Activated naive CD8-positive, alpha-beta T cell treated with anti-CD3 and anti-CD28 coated beads, Interleukin-2, amount 50 U/mL, for 24 hours (primary cell): Measurements from ENCODE around the gene DLG2.
"Not testable (repeated sequence)": the region's sequence is repeated elsewhere in the genome, so short reads cannot be mapped to it uniquely, and the experiment has no call there.

Experiments used
- ATAC-seq: fragments of 150-1000 bp; cut with Tn5 transposase; one replicate; pipeline ENCODE4 v1.10.0; 2021
- DNase-seq: peaks from one replicate; pipeline ENCODE4 v3.0.0; 2021
- H3K27ac Mint-ChIP-seq: one replicate; pipeline ENCODE4 v1.8.0; 2021; ENCODE audit warnings: mild to moderate bottlenecking, mixed read lengths
- H3K27me3 Mint-ChIP-seq: one replicate; pipeline ENCODE4 v1.8.0; 2021; ENCODE audit warnings: mixed read lengths
- H3K36me3 Mint-ChIP-seq: one replicate; pipeline ENCODE4 v1.8.0; 2021; ENCODE audit warnings: low read depth, mixed read lengths
- H3K4me1 Mint-ChIP-seq: one replicate; pipeline ENCODE4 v1.8.0; 2021; ENCODE audit warnings: mixed read lengths
- H3K4me3 Mint-ChIP-seq: one replicate; pipeline ENCODE4 v1.8.0; 2021; ENCODE audit warnings: mild to moderate bottlenecking, moderate library complexity, mixed read lengths
- H3K9me3 Mint-ChIP-seq: one replicate; pipeline ENCODE4 v1.8.0; 2021; ENCODE audit warnings: mixed read lengths

DLG2 gene

DNA sequence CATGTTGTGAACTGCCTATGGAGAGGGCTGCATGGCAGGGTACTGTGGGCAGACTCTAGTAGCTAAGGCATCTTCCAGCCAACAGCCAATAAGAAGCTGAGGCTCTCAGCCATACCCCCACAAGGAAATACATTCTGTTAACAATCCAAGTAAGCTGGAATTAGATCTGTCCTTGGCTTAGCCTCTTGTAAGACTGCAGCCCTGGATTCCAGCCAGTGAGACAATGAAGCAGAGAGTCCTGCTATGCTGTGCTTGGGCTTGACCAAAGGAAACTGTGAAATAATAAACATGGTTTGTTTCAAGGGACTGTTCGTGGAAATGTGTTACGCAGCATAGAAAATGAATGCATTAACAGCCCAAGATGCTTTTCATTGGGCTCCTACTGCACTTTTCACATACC is 1243.6 kb downstream of the DLG2 start:
- no peaks in the 10 kb centered on the region for H3K4me1 Mint-ChIP-seq
- H3K9me3 Mint-ChIP-seq = no peaks in the 10 kb centered on the region
- no peaks in the 10 kb centered on the region for H3K27me3 Mint-ChIP-seq
- no peak overlapping the region for H3K4me3 Mint-ChIP-seq
- H3K36me3 Mint-ChIP-seq = no peaks in the 10 kb centered on the region
- DNase-seq = no peak
- no peak for ATAC-seq
- H3K27ac Mint-ChIP-seq = no peak overlapping the region

DNA sequence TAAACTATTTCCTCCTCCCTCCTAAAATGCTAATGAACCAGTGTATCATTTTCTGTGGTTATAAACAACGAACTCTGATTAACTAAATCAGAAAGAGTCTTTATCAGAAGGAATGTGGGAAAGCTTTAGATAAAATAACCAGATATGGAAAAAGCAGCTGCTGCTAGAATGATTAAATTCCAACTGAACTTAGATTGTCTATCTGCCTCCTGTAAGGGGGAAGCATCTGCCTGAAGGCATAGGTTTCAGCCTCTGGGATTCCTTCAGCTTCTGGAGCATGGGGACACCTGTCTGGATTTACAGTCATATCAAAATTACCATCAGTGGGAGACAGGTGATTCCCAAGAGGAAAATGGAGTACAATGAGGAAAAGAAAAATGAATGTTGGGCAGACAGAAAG is 1245.5 kb downstream of the DLG2 start:
- Mint-ChIP-seq H3K9me3 (no peaks in the 10 kb centered on the region), H3K4me1 (no peaks in the 10 kb centered on the region), H3K36me3 (no peaks in the 10 kb centered on the region), H3K27me3 (no peaks in the 10 kb centered on the region), H3K4me3 (no peak overlapping the region), H3K27ac (no peak overlapping the region)
- ATAC-seq (no peak), DNase-seq (no peak)

- ATAC-seq (no peak), DNase-seq (no peak)
- no peaks in the 10 kb centered on the region for H3K27me3 Mint-ChIP-seq
- H3K36me3 Mint-ChIP-seq = no peaks in the 10 kb centered on the region
- peaks cover 9% of the 10 kb centered on the region for H3K9me3 Mint-ChIP-seq
- H3K27ac Mint-ChIP-seq = no peak overlapping the region
- H3K4me1 Mint-ChIP-seq = no peaks in the 10 kb centered on the region
- no peak overlapping the region for H3K4me3 Mint-ChIP-seq
Observed at GRCh38 chr11:84372381-84372950, 1254.7 kb downstream of the DLG2 start.

DNA sequence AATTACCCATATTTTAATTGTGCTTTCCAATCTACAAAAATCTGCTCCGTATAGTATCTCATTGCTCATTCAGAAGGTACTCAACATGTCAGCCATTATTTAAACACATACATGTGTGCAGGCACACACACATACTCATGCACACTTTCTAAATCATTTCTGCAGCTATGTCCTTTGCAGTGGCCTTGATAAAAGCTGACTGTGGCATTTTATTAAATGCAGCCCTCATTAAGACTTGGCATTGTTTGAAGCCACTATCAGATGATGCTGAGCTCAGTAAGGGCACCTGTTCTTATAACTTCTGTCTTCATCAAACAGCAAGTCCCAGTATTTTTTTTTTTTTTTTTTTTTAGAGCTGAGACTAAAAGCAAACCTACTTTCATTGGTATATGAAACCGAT is 1269.1 kb downstream of the DLG2 start:
- no peak for ATAC-seq
- Mint-ChIP-seq H3K4me1 (no peaks in the 10 kb centered on the region), H3K27me3 (no peaks in the 10 kb centered on the region), H3K36me3 (no peaks in the 10 kb centered on the region), H3K27ac (no peak overlapping the region), H3K9me3 (peaks cover 7% of the 10 kb centered on the region), H3K4me3 (no peak overlapping the region)
- DNase-seq = no peak

- ATAC-seq = no peak
- Mint-ChIP-seq H3K27me3 (no peaks in the 10 kb centered on the region), H3K4me1 (no peaks in the 10 kb centered on the region), H3K27ac (no peak overlapping the region), H3K9me3 (peaks cover 7% of the 10 kb centered on the region), H3K36me3 (no peaks in the 10 kb centered on the region), H3K4me3 (no peak overlapping the region)
- DNase-seq = no peak
Observed at GRCh38 chr11:84355911-84356310, 1271.2 kb downstream of the DLG2 start.

- Mint-ChIP-seq H3K27me3 (no peaks in the 10 kb centered on the region), H3K4me1 (no peaks in the 10 kb centered on the region), H3K36me3 (no peaks in the 10 kb centered on the region), H3K9me3 (peaks cover 15% of the 10 kb centered on the region), H3K27ac (no peak overlapping the region), H3K4me3 (no peak overlapping the region)
- no peak for ATAC-seq
- DNase-seq = no peak
Observed at GRCh38 chr11:84345597-84345996, 1281.5 kb downstream of the DLG2 start.

GRCh38 chr11:84345027-84345426 is 1282.1 kb downstream of the DLG2 start:
- H3K36me3 Mint-ChIP-seq = no peaks in the 10 kb centered on the region
- no peaks in the 10 kb centered on the region for H3K27me3 Mint-ChIP-seq
- no peak overlapping the region for H3K27ac Mint-ChIP-seq
- ATAC-seq (no peak), DNase-seq (no peak)
- H3K4me1 Mint-ChIP-seq = no peaks in the 10 kb centered on the region
- no peak overlapping the region for H3K4me3 Mint-ChIP-seq
- peaks cover 19% of the 10 kb centered on the region for H3K9me3 Mint-ChIP-seq

- H3K4me1 Mint-ChIP-seq = no peaks in the 10 kb centered on the region
- no peak for DNase-seq
- H3K36me3 Mint-ChIP-seq = no peaks in the 10 kb centered on the region
- no peaks in the 10 kb centered on the region for H3K27me3 Mint-ChIP-seq
- H3K27ac Mint-ChIP-seq = no peak overlapping the region
- no peak for ATAC-seq
- H3K4me3 Mint-ChIP-seq = no peak overlapping the region
- H3K9me3 Mint-ChIP-seq = peaks cover 19% of the 10 kb centered on the region
Observed at GRCh38 chr11:84339796-84340195, 1287.3 kb downstream of the DLG2 start.

DNA sequence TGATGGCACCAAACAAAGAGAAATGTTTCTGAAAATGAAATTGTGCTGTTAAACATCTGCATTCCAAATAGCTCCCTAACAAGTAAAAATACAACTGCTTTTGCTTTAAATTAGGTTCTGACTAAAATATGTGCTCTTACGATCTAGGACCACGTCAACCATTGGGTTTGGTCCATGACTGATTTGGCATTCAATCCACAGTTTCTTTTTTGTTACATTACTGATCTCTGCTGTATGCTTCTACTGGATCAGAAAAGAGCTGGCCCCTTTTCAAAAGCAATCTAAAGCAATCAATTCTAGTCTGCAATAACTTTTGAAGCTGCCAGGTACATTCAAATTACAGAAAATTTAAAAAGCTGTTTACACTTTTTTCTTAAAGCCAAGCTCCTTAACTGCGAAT is 1293.9 kb downstream of the DLG2 start:
- Mint-ChIP-seq H3K4me1 (no peaks in the 10 kb centered on the region), H3K27me3 (no peaks in the 10 kb centered on the region), H3K36me3 (no peaks in the 10 kb centered on the region), H3K9me3 (peaks cover 8% of the 10 kb centered on the region), H3K27ac (no peak overlapping the region), H3K4me3 (no peak overlapping the region)
- DNase-seq (no peak), ATAC-seq (no peak)

DNA sequence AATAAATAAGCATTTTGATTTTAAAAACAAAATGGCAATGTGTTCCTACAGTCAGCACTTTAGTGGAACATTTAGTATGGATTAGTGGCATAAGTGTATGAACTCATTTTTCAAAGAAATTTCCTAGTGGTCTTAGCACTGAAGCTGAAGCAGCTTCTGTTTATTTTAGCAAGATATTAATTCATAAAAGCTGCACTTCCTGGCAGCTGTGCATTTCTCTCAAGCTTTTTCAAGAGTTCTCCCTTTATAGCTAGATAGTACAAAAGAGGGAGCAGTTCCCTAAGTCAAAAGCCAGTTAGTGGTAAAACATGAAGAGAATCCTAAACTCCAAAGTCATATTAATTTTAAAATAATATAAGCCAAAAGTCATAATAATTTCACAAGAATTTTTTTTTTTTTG is 1304.9 kb downstream of the DLG2 start:
- no peak overlapping the region for H3K4me3 Mint-ChIP-seq
- H3K27ac Mint-ChIP-seq = no peak overlapping the region
- peaks cover 8% of the 10 kb centered on the region for H3K9me3 Mint-ChIP-seq
- no peaks in the 10 kb centered on the region for H3K36me3 Mint-ChIP-seq
- no peak for ATAC-seq
- no peaks in the 10 kb centered on the region for H3K4me1 Mint-ChIP-seq
- no peak for DNase-seq
- no peaks in the 10 kb centered on the region for H3K27me3 Mint-ChIP-seq

GRCh38 chr11:84319863-84320262 is 1307.3 kb downstream of the DLG2 start:
- H3K4me1 Mint-ChIP-seq = no peaks in the 10 kb centered on the region
- DNase-seq (no peak), ATAC-seq (no peak)
- no peaks in the 10 kb centered on the region for H3K36me3 Mint-ChIP-seq
- peaks cover 8% of the 10 kb centered on the region for H3K9me3 Mint-ChIP-seq
- no peak overlapping the region for H3K27ac Mint-ChIP-seq
- no peak overlapping the region for H3K4me3 Mint-ChIP-seq
- no peaks in the 10 kb centered on the region for H3K27me3 Mint-ChIP-seq

- DNase-seq (no peak), ATAC-seq (no peak)
- Mint-ChIP-seq H3K9me3 (no peaks in the 10 kb centered on the region), H3K4me3 (no peak overlapping the region), H3K4me1 (no peaks in the 10 kb centered on the region), H3K27me3 (no peaks in the 10 kb centered on the region), H3K36me3 (no peaks in the 10 kb centered on the region), H3K27ac (no peak overlapping the region)
Observed at GRCh38 chr11:84316866-84317555, 1310.1 kb downstream of the DLG2 start.

DNA sequence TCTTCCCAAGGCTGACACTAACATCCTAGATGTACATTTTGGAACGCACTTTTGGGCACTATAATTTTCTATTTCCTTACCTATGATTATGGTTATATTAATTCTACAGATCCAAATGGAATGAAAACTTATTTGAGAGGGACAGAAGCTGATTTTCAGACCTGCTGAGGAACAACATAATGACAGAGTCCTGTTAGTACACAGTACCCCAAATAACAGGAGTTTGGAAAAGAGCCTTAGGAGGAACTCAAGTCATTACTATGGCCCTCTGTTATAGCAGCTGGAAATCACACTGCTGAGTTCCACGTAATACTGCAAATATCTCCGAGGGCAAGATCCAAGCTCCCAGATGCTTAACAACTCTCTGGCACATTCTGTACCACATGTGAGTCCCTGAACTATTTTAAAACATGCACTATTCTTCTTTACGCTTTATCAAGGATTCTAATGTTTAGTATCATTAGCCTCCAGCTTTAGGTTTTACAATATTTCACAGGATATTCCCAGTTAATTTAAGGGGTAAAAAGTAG is 1313.2 kb downstream of the DLG2 start:
- Mint-ChIP-seq H3K27ac (no peak overlapping the region), H3K9me3 (peaks cover 11% of the 10 kb centered on the region), H3K27me3 (no peaks in the 10 kb centered on the region), H3K4me3 (no peak overlapping the region), H3K4me1 (no peaks in the 10 kb centered on the region), H3K36me3 (no peaks in the 10 kb centered on the region)
- ATAC-seq (no peak), DNase-seq (no peak)

GRCh38 chr11:84310268-84310667 is 1316.9 kb downstream of the DLG2 start:
- H3K4me3 Mint-ChIP-seq = no peak overlapping the region
- no peaks in the 10 kb centered on the region for H3K4me1 Mint-ChIP-seq
- DNase-seq (no peak), ATAC-seq (no peak)
- H3K27ac Mint-ChIP-seq = no peak overlapping the region
- no peaks in the 10 kb centered on the region for H3K36me3 Mint-ChIP-seq
- H3K9me3 Mint-ChIP-seq = peaks cover 14% of the 10 kb centered on the region
- H3K27me3 Mint-ChIP-seq = no peaks in the 10 kb centered on the region

DNA sequence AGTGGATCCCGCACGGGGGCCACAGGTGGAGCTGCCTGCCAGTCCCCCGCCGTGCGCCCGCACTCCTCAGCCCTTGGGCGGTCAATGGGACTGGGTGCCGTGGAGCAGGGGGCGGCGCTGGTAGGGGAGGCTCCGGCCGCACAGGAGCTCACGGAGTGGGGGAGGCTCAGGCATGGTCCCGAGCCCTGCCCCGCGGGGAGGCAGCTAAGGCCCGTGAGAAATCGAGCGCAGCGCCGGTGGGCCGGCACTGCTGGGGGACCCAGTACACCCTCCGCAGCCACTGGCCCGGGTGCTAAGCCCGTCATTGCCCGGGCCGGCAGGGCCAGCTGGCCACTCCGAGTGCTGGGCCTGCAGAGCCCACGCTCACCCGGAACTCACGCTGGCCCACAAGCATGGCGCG is 1318.7 kb downstream of the DLG2 start:
- H3K4me3 Mint-ChIP-seq, H3K4me1 Mint-ChIP-seq, H3K27ac Mint-ChIP-seq, DNase-seq, H3K36me3 Mint-ChIP-seq, ATAC-seq, H3K27me3 Mint-ChIP-seq: not testable (repeated sequence)
- H3K9me3 Mint-ChIP-seq = peaks cover 14% of the 10 kb centered on the region
